Measurements from ENCODE around the gene SERHL2. TPM values are rescaled to one million over a fixed set of nuclear protein-coding genes. Genes with fewer than 3 reads are reported as not detected.
"Not testable (repeated sequence)": the region's sequence is repeated elsewhere in the genome, so short reads cannot be mapped to it uniquely, and the experiment has no call there.

The SERHL2 gene
- total and polyA plus RNA-seq, 2 experiments from 2014 or later, result 1.3 to 3.3 TPM

- no peaks in the 10 kb centered on the region for H3K9me2 ChIP-seq (replicated peaks; ENCODE audit: insufficient read depth)
- peaks cover 5% of the 10 kb centered on the region for H4K20me1 ChIP-seq (ENCODE audit: insufficient read depth, poor library complexity, severe bottlenecking)
- H3K79me2 ChIP-seq, result no peaks in the 10 kb centered on the region
- H3K4me1 ChIP-seq (ENCODE audit: insufficient read depth), result no peaks in the 10 kb centered on the region
- DNase-seq (ENCODE audit: low spot score), result no peak
- 94% methylated on average over 10 of the region's 10 CpGs for WGBS (ENCODE audit: low lambda C conversion rate, missing lambda C conversion rate)
- no peak overlapping the region for H3K4me3 ChIP-seq
- H3K4me2 ChIP-seq, result no peak overlapping the region
- no peak for TF ChIP-seq EZH2 (IDR thresholded peaks at IDR 0.05; ENCODE audit: borderline replicate concordance)
- TF ChIP-seq CTCF (IDR thresholded peaks at IDR 0.05; ENCODE audit: poor library complexity), result no peak
- TF ChIP-seq EZH2phosphoT487 (IDR thresholded peaks at IDR 0.05; ENCODE audit: low read depth, severe bottlenecking, unreplicated experiment), result no peak
- no peaks in the 10 kb centered on the region for H3K9me3 ChIP-seq (ENCODE audit: low read depth)
- H3K27ac ChIP-seq, result no peak overlapping the region
- H3K27me3 ChIP-seq, result no peaks in the 10 kb centered on the region
- H3K36me3 ChIP-seq (replicated peaks; ENCODE audit: insufficient read depth, low read depth), result no peaks in the 10 kb centered on the region
- H2AFZ ChIP-seq, result no peak overlapping the region
These were observed 42.3 kb upstream of the SERHL2 start for GRCh38 chr22:42511401-42511891.

GRCh38 chr22:42512273-42512990 is 41.3 kb upstream of the SERHL2 start:
- not testable (repeated sequence) for H4K20me1 ChIP-seq (ENCODE audit: insufficient read depth, poor library complexity, severe bottlenecking); H3K36me3 ChIP-seq (replicated peaks; ENCODE audit: insufficient read depth, low read depth); H3K4me3 ChIP-seq; H3K9me2 ChIP-seq (replicated peaks; ENCODE audit: insufficient read depth); H3K27me3 ChIP-seq; H2AFZ ChIP-seq; H3K79me2 ChIP-seq; H3K9me3 ChIP-seq (ENCODE audit: low read depth); H3K27ac ChIP-seq; H3K4me2 ChIP-seq; H3K4me1 ChIP-seq (ENCODE audit: insufficient read depth)
- peak; percentile 51 for TF ChIP-seq CTCF (IDR thresholded peaks at IDR 0.05; ENCODE audit: poor library complexity)
- 81% methylated on average over 20 of the region's 22 CpGs for WGBS (ENCODE audit: low lambda C conversion rate, missing lambda C conversion rate)
- DNase-seq (ENCODE audit: low spot score), result peak; percentile 71

GRCh38 chr22:42514331-42514730 is 39.4 kb upstream of the SERHL2 start:
- not testable (repeated sequence) for H3K27me3 ChIP-seq; H2AFZ ChIP-seq; H3K4me2 ChIP-seq; H3K9me3 ChIP-seq (ENCODE audit: low read depth); H3K27ac ChIP-seq; H3K36me3 ChIP-seq (replicated peaks; ENCODE audit: insufficient read depth, low read depth); DNase-seq (ENCODE audit: low spot score); H3K4me1 ChIP-seq (ENCODE audit: insufficient read depth); H3K9me2 ChIP-seq (replicated peaks; ENCODE audit: insufficient read depth); H3K4me3 ChIP-seq; H4K20me1 ChIP-seq (ENCODE audit: insufficient read depth, poor library complexity, severe bottlenecking)
- H3K79me2 ChIP-seq, result peaks cover 18% of the 10 kb centered on the region
- WGBS (ENCODE audit: low lambda C conversion rate, missing lambda C conversion rate), result 90% methylated on average over 17 of the region's 17 CpGs

GRCh38 chr22:42515304-42515703 is 38.5 kb upstream of the SERHL2 start:
- not testable (repeated sequence) for H3K4me2 ChIP-seq; H2AFZ ChIP-seq; H3K27ac ChIP-seq; H4K20me1 ChIP-seq (ENCODE audit: insufficient read depth, poor library complexity, severe bottlenecking); H3K9me2 ChIP-seq (replicated peaks; ENCODE audit: insufficient read depth); H3K4me3 ChIP-seq; H3K27me3 ChIP-seq; H3K9me3 ChIP-seq (ENCODE audit: low read depth); H3K36me3 ChIP-seq (replicated peaks; ENCODE audit: insufficient read depth, low read depth); DNase-seq (ENCODE audit: low spot score); H3K4me1 ChIP-seq (ENCODE audit: insufficient read depth)
- H3K79me2 ChIP-seq, result peaks cover 21% of the 10 kb centered on the region
- 90% methylated on average over 8 of the region's 8 CpGs for WGBS (ENCODE audit: low lambda C conversion rate, missing lambda C conversion rate)
